ENCODE results near the gene COL27A1.

The COL27A1 gene

DNA sequence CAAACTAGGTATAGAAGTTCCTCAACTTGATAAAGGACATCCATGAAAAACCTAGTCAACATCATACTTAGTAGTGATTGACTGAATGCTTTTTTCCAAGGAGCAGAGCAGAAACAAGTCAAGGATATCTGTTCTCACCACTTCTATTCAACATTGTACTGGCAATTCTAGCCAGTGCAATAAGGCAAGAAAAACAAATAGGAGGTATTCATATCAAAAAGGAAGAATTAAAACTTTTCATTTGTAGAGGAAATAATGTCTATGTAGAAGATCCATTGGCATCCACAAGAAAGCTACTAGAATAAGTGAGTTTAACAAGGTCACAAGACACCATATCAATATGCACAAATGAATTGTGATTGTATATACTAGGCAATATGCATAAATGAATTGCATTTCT lies 139.3 kb downstream of the COL27A1 start:
- in situ Hi-C loops (cut with MboI; ENCODE audit: low sequenced_read_pairs) = no loop called here

DNA sequence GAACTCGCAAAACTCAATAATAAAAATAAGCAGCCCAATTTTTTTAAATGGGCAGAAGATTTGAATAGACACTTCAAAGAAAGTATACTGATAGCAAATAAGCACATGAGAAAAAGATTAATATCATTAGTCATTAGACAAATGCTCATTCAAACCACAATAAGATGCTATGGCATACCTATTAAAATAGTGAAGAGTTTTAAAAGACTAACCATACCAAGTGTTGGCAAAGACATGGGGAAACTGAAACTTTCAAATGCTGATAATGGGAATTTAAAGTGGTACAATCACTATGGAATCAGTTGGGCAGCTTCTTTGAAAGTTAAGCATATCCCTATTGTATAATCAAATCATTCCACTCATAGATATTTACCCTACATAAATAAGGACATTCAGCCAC lies 141.0 kb downstream of the COL27A1 start:
- in situ Hi-C loops (cut with MboI; ENCODE audit: low sequenced_read_pairs) = no loop called here

DNA sequence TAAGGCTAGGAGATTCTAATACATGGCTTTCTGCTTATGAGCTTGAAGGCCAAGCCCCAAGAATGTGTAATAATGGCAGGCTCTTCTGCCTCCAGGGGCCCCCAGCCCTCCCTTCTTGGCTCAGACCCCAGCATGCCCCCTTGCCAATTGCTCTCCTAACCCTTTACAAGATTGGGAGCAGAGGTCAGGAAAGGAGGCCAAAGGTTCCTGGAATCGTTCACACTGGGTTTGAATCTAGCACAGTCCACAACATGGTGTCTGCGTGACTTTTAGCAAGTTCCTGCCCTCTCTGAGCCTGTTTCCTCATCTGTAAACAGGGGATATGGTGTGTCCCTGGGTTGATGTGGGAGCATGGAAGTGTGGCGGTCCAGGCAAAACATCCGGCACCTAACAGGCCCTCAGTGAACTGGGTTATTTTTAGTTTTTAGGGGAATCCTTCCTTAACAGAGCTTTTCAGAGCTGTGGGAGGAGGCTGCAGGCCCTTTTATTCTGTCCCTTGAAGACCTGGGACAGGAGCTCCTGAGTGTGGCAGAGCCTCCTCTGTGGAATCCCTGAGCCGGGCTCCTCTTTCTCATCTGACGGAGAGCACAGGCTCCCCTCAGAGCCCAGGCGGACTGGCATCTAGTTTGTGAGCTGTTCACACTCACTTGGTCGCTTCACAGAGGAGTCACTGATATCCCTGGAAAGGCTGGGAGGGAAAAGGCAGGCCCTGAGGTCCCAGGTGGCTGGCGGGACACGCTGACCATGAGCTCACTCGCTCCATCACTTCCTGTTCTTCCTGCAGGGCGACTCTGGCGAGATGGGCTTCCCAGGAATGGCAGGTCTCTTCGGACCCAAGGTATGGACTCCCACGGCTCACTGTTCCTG lies 144.2 kb downstream of the COL27A1 start:
- in situ Hi-C loops (cut with MboI; ENCODE audit: low sequenced_read_pairs) = no loop called here

DNA sequence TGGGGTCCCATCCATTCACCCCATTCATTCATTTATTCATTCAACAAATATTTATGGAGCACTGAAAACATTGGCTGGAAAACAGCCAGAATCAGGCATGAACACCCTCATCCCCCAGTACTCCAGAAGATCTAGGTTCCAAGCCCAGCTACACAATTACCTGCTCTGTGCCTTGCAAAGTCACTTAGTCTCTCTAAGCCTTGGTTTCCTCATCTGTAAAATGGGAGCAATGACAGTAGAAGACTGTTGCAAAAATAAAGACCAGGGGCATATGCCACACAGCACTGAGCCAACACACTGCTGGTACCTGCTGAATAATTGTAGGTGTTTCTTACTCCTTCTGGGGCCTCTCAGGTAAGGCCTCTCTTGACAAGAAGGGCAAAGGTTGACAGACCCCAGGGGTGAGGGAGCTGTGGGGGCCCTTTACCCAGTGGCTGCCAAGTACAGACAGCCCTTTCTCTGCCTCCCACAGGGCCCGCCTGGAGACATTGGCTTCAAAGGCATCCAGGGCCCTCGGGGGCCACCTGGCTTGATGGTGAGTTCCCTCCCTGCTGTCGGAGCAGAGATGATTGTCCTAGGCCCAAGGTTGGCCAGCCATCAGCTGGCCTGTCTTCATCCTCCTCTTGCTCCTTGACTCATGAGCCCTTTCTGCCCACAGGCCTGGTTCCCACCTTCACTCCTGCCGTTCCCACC lies 145.0 kb downstream of the COL27A1 start:
- in situ Hi-C loops (cut with MboI; ENCODE audit: low sequenced_read_pairs) = no loop called here

DNA sequence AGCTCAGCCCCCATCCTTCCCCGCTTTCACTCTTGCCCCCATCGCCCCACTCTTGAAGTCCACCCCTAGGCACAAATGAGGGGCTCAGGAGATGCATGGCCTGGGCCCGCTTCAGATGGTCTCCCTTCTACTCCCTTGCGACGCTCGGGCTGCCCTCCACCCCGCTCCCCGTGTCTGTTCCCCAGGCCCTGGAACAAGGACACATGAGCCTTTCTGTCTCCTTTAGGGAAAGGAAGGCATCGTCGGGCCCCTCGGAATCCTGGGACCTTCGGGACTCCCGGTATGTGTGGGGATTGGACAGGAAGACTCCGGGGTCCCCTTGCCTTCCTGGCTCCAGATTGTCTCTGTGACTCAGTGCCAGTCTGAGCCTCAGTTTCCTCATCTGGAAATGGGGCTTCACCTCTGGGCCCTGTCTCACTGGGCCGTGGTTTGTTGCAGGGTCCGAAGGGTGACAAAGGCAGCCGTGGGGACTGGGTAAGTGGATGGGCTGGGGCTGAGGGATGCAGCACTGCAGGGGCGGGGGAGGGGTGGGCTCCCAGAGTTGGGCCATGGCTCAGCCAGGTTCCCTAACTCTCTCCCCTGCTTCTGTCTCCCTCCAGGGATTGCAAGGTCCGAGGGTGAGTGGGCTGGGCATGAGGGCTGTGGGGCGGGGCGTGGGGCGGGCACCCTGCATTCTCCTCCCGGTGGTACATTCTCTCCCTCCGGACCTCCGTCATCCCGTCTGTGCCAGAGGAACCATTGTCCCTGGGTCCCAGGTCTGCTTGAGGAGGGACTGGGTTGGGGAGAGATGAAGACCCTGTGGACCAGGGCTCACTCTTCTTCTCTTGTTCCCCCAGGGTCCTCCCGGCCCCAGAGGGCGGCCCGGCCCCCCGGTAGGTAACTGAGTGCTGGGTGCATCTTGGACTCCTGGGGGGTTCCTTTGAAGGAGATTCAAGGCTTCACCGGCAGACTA lies 145.8 kb downstream of the COL27A1 start:
- in situ Hi-C loops (cut with MboI; ENCODE audit: low sequenced_read_pairs) = no loop called here

DNA sequence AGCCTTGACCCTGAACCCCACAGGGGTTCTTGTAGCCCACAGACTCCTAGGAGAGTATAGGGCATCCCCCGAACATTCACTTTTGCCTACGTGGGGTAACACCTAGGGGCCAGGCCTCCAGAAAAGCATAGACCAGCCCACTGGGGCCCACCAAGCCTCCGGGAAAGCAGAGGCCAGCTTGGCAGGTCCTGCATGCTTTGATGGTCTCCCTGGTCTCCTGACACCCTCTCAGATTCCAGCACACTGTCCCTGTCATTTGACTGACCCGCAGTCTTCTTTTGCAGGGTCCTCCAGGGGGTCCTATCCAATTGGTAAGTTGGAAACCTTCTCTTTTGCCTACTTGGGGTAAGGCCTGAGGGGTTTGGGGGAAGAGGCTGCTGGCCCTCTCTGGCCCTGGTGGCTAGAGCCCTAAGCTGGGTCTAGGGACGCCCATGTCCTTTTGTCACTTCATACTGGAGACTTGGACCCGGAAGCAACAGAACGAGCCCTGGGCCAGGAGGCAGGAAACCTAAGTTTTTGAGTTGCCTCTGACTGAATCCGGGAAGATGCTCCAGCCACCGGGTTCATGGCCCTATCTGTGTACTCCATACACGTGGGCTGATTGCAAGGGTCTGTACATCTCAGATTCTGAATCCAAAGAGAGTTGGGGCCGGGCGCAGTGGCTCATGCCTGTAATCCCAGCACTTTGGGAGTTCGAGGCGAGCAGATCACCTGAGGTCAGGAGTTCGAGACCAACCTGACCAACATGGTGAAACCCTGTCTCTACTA lies 146.6 kb downstream of the COL27A1 start:
- in situ Hi-C loops (cut with MboI; ENCODE audit: low sequenced_read_pairs) = no loop called here

DNA sequence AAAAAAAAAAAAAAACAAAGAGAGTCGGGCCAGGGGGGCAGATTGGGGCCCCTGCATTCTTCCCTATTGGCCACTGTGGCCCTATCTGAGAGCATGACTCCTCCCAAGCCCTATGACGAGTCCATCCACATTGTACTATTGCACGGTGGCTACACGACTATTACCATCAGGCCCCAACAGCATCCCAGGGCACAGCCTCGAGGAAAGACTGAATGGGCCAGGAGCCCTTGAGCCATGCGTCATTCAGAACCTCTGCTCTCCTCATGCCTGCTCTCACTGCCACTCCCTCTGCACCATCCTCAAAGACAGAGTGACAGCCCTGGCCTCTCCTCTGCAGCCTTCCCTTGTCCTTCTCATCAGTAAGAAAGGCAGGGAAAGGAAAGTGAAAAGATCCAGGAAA lies 147.4 kb downstream of the COL27A1 start:
- in situ Hi-C loops (cut with MboI; ENCODE audit: low sequenced_read_pairs) = no loop called here

DNA sequence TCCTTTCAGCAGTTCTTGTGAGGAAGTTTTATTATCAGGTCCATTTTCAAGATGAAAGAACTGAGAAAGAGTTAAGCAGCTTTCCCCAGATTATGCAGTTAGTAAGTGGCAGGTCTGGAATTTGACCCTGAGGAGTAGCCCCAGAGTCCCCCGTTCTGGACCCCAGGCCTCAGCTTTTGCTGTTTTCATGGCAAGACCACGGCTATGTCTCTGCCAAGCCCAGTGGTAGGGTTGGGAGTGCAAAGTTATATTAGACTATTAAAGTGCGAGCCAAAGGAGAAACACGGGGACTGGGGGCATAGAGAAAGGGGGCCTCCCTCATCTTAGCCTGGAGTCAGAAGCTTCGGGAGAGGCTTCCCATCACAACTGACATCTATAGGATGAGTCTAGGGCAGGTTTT lies 148.2 kb downstream of the COL27A1 start:
- in situ Hi-C loops (cut with MboI; ENCODE audit: low sequenced_read_pairs) = no loop called here

DNA sequence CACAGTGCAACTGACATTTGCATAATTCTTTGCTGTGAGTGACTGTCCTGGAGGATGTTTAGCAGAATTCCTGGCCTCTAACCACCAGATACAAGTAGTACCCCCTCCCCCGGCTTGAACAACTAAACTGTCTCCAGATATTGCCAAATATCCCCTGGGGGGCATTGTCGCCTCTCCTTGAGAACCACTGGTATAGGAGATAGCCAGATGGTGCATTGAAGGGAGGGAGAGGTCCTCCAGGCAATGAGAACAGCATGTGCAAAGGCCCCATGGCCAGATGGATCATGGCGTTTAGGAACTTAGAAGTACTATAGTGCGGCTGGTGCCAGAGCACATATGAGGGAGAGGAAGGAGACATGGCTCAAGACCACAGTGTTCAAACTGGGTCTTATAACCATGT lies 148.6 kb downstream of the COL27A1 start:
- in situ Hi-C loops (cut with MboI; ENCODE audit: low sequenced_read_pairs) = no loop called here

DNA sequence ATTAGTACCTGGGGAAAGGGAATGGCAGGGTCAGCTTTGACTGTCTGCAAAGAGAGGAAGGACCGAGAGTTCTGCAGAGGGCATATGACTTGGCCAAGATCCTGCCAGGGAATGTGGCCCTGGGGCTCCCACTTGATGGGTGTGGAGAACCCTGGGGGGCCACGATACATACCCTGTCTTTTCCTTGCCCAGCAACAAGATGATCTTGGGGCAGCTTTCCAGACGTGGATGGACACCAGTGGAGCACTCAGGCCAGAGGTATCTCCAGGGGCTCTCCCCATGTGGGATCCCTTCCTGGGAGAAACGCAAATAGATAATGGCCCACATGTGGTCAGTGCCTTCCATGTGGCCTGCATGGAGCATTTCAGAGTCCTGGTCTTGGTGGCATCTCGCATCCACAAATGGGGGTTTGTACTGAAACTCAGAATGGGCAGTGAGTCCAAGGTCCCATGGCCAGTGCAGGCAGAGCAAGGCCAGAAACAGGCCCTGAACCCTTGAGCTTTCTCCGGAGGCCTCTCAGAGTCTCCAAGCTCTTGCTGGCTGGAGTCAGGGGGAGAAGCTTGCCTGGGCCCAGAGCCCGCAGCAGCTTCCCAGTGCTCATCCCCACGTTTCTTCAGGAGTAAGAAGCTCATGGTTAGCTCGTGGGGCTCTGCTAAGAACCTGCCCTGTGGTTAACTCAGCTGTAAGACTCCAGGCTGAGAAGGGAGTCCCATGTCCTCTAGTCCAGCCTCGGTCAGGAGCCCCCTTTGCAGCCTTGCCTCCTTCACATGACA lies 149.3 kb downstream of the COL27A1 start:
- in situ Hi-C loops (cut with MboI; ENCODE audit: low sequenced_read_pairs) = no loop called here

DNA sequence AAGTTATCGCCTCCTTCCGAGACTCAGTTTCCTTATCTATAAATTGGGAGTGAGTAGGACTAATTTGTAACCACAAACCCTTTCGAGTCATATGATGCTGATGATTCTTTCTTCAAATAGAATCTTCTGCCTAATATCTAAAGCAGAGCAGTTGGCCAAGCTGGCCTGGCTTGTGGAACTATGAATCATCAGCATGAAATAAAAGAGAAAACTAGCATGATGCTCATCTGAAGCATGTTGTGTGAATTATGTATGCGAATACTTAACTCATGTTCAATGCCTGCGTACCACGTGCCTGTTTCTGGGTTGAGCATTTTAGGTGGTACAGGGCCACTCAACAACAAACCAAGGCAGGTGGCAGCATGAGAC lies 152.5 kb downstream of the COL27A1 start:
- in situ Hi-C loops (cut with MboI; ENCODE audit: low sequenced_read_pairs) = no loop called here

DNA sequence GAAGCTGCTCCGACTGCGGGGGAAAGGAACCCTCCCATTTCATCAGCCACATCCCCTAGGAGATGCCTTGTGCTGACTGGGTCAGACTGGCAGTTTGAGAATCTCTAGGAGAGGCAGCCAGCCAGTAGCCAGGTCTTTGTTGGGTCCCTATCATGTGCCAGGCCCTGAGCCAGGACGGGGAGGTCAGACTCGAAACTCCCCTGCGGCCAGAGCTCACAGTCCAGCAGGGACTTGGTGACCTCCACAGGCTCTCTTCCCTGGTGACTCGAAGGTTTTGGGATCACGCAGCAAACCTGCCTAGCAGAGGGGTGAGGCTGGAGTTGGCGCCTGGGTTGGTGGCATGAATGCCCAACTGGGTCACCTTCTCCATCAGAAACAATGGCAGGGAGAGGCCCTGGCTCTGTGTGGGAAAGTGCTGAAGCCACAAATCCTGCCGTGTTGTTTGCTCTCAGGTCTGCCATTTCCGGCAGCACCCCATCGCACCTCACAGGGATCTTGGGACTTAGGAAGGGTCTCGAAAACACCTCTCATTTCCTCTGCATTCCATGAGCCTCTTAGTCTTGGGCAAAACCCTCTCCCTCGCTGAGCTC lies 153.1 kb downstream of the COL27A1 start:
- in situ Hi-C loops (cut with MboI; ENCODE audit: low sequenced_read_pairs) = no loop called here

DNA sequence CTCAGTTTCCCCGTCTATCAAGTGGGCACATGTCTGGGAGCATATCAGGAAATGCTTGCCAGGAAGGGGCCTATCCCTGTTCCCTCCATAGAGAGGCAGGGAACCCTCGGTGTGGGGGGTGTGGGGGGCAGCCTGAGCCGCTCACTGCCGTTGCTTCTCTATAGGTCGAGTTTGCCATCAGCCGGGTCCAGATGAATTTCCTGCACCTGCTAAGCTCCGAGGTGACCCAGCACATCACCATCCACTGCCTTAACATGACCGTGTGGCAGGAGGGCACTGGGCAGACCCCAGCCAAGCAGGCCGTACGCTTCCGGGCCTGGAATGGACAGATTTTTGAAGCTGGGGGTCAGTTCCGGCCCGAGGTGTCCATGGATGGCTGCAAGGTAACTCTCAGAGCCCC lies 153.8 kb downstream of the COL27A1 start:
- in situ Hi-C loops (cut with MboI; ENCODE audit: low sequenced_read_pairs) = no loop called here

DNA sequence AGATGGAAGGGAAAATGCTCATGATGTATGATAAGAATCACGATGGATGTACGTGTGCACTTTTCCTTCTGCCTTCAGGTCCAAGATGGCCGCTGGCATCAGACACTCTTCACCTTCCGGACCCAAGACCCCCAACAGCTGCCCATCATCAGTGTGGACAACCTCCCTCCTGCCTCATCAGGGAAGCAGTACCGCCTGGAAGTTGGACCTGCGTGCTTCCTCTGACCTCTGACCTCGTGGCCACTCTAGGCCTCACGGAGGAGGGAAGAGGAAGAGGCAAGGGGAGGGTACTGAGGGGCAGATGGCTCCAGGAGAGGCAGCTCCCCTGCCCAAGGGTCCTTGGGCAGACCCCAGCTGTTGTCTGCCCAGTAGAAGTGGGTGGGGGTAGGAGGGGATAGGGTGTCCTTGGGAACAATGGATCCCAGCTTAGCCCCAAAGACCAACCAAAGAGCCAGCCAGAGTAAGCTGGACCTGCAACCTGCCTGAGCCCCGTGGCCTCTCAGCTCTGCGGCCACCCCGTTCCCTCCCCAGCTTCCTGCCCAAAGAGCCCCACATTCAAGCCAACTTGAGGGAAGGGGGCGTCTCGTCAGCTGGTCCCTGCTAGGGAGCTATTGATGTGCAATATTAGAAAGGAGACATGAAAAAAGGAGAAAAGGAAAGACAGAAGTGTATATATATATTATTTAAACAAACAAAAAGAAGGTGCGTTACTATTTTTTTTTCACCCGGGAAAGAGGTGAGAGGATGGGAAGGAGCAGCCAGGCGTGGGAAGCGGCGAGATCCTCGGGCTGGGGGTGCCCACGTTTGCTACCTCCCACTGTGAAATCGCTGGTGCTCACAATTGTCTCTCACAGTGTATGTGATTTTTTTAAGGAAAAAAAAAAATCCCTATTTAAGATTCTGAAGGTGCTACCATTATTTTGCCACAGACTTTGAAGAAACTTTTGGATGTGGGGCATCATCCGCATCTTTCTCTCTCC lies 155.4 kb downstream of the COL27A1 start:
- in situ Hi-C loops (cut with MboI; ENCODE audit: low sequenced_read_pairs) = no loop called here

DNA sequence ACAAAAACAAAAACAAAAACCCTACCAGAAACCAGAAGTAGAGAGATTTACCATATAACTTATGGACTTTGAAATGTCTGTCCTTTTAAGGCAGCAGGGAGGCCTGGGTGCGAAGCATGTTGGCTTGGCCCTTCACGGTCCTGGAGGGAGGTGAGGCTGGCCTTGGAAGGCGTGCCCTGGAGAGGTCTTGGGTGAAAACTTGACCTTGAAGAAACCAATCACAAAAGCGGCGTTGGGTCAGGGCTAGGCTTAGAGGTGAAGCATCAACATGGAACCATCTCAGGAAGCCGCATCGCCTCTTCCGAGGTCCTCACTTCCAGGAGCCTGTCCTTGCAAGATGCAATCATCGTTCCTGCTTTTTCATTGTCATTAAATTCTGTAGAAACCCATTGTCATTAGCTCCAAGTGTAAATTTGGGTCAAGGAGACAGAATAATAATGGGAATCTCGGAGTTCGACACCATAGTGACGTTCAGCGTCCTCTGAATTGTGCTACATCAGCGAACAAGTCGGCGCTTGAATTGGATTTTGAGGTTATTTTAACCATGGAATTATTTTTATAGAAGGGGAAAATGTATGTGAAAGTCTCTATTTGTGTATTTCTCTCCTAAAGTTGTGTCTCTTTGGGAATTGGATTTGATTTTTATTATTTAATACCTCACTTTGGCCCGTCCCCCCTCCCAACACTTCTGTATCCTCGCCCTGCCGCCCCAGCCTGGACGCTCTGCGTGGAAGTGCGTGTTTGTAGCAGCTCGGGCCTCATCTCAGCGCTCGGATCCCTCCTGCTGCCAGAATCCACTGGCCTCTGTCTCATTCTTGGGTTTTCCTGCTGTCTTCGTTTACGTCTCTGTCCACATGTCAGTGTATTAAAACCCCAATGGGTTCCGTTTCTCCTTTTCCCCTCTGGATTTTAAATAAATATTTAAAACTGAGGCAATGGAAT lies 156.5 kb downstream of the COL27A1 start:
- in situ Hi-C loops (cut with MboI; ENCODE audit: low sequenced_read_pairs) = no loop called here

DNA sequence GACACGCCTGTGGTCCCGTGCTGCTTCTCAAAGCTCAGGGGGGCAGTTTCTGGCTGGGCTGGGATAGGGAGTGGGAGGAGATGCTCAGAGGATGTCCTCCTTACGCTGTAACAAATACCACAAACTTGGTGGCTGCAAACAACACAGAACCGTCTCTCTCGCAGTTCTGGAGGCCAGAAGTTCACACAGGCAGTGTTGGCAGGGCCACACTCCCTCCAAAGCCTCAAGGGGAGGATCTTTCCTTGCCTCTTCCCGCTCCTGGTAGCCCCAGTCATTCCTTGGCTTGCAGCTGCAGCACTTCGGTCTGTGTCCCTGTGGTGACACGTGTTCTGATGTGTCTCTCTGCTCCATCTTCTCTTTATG lies 157.2 kb downstream of the COL27A1 start:
- in situ Hi-C loops (cut with MboI; ENCODE audit: low sequenced_read_pairs) = no loop called here

DNA sequence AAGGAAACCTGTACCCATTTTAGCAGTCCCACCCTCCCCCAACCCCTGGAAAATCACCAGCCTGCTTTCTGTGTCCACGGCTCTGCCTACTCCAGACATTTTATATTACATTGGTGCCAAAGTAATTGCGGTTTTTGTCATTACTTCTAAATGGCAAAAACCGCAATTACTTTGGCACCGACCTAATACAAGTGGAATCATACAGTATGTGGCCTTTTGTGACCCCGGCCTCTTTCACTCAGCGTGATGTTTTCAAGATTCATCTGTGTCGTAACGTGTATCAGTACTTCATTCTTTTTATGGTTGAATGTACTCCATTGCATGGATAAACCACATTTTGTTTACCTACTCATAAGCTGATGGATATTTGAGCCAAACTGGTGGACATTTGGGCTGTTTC lies 157.8 kb downstream of the COL27A1 start:
- in situ Hi-C loops (cut with MboI; ENCODE audit: low sequenced_read_pairs) = no loop called here
